ENCODE measurements around the gene NUDT7.

DNA sequence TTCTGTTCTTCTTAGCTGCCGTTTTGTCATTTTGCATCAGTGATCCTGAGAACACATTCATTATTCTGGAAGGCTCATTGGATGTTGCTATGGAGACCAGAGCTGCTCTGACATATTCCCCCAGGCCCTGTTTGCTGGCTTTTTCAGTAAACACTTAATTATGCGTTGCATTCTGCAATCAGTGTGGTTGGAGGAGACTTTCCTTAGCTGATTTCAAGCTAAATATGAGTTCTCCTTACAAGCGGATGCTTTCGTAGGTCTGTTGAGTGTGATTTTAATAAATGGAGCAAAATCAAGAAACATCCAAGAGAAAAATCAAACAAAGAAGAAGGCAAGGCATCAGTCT is 38.2 kb upstream of the NUDT7 start:
- TF ChIP-seq POLR2A (IDR thresholded peaks at IDR 0.05; ENCODE audit: low read length) (no peak), GATA1 (IDR thresholded peaks at IDR 0.05; ENCODE audit: low read depth, low read length) (no peak)

Measured in erythroblast (primary cell).